Stromal cell of bone marrow (primary cell): ENCODE data around the gene CCDC78.

ENCODE experiments used
- DNase-seq: peaks from one replicate; pipeline ENCODE4 v3.0.0-alpha.2; 2012; ENCODE audit warnings: low read depth

The CCDC78 gene

GRCh38 chr16:726438-727290 is at the start of gene CCDC78, which contains the start of gene HAGHL:
Gene CCDC78, minus strand, starts transcription at chr16:726443. Its CDS starts 76 bp downstream, at chr16:726367.
Gene HAGHL, plus strand, starts transcription at chr16:727106. Its CDS starts 404 bp downstream, at chr16:727510.
- no peak for DNase-seq

DNA sequence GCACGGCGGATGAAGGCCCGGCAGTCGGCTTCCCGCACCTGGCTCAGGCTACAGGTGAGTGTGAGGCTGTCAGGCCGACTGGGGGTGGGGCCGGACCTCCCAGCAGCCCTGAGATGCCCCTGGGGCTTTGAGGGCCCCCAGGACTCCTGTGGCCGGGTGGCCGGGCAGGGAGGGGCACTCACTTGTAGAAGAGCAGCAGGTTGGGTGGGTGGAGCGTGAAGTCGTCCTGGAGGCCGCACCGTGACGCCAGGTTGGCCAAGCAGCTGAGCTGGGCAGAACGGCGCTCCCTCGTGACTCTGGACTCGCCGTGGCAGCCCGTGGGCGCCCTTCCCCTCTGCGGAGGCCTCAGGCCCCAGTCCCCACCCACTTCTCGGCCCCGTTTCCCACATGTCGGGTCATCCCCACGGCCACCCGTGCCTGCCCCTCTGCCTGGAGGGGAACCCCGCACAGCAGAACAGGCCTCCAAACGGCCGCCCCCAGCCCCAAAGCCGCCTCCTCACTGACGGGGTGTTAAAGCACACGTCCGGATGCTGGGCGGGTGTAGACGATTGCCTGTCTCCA is 49.1 kb upstream of the CCDC78 start:
- DNase-seq, result no peak

- no peak for DNase-seq
These were observed 48.1 kb upstream of the CCDC78 start for GRCh38 chr16:774086-775001.

DNA sequence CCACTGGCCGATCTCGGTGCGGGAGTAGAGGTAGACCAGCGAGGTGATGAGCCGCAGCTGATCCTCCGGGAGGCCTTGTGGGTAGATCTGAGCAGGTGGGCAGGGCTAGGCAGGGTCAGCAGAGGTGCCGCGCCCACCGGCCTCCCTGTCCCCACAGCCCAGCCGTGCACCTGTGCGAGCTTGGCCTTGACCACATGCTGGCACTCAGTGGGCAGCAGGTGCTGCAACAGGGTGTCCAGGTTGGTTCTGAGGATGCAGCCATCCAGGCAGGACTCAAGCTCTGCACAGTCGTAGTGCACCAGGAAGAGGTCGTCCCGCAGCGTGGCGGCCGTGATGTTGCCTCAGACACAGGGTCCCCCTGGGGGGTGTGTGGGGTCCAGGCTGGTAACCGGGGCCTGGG is 46.7 kb upstream of the CCDC78 start:
- no peak for DNase-seq

- DNase-seq, result no peak
These were observed 44.2 kb upstream of the CCDC78 start for GRCh38 chr16:770411-770810.

DNA sequence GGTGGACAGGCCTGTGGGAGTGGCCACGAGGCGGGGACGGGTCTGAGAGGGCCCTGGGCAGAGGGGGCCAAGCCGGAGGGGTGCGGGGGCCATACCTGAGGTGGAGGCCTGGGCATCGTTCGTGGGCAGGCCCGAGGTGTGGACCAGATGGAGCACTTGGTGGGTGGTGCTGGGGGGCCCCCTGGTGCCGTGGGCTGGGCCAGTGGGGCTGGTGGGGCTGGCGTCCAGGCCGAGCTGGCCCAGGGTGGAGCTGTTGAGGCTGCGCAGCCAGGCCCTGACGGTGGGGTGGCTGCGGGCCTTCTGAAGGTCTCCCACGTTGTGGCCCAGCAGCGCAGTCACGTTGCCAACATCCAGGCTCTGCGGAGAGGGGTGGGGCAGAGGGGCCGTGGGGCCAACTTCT is 43.7 kb upstream of the CCDC78 start:
- no peak for DNase-seq

DNA sequence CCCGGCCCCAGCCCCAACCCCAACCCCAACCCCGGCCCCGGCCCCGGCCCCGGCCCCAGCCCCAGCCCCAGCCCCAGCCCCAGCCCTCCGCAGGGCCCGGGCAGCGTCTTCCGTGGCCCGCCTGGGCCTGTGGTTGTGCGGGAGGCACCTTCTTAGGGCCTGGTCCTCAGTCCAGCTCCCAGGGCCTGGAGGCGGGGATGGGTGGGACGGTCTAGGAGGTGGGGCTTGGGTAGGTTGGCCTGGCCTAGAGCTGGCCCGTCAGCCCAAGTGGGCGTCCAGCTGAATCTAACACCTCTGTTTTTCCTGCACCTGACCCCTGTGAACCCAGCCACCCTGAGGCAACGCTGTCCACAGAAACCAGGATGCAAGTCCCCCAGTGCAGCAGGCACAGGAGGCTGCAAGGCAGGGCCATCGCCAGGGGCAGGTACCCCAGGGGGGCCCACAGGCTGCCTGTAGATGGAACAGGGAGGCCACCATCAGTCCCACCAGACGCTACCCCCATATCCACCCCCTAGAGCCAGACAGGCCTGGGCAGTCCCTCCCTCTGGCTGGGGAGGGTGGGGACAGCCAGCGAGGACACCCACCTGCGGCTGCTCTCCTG is 43.0 kb upstream of the CCDC78 start:
- no peak for DNase-seq

GRCh38 chr16:768428-768827 is 42.2 kb upstream of the CCDC78 start:
- no peak for DNase-seq

DNA sequence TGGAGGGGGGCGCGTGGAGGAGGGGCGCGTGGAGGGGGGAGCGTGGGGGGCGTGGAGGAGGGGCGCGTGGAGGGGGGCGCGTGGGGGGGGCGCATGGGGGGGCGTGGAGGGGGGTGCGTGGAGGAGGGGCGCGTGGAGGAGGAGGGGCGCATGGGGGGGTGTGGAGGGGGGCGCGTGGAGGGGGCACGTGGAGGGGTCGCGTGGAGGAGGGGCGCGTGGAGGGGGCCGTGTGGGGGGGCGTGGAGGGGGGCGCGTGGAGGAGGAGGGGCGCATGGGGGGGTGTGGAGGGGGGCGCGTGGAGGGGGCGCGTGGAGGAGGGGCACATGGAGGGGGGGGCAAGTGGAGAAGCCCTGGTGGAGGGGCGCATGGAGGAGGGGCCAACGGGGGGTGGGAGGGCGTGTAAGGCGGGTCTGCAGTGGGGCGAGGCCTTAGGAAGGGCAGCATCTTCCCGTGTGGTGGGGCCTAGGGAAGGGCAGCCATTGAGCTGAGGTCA is 41.5 kb upstream of the CCDC78 start:
- no peak for DNase-seq

DNA sequence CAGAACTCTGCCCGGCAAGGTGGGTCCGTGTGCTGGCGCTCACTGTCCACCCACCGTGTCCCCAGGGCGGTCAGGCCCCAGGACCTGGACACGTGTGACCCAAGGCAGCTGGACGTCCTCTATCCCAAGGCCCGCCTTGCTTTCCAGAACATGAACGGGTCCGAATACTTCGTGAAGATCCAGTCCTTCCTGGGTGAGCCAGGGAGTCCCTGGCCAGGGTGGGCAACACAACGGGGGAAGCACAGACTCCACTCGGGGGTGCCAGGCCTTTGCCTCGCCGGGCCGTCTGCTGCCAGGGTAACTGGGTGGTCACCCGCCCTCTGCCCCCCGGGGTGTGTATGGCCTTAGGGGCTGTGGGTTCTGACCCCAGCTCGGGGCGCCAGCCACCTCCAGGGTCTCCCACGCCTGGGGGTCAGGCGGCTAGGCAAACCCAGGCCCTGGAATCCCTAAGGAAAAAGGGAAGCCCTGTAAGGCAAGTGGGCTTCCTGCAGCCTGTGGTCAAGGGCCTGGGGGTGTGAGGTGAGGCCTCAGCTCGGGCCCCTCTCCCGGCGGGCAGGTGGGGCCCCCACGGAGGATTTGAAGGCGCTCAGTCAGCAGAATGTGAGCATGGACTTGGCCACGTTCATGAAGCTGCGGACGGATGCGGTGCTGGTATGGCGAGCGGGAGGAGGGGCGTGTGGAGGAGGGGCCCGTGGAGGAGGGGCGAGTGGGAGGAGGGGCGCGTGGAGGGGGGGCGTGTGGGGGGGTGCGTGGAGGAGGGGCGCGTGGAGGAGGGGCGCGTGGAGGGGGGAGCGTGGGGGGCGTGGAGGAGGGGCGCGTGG is 40.8 kb upstream of the CCDC78 start:
- DNase-seq, result no peak

- DNase-seq, result no peak
These were observed 40.0 kb upstream of the CCDC78 start for GRCh38 chr16:766008-766819.

DNA sequence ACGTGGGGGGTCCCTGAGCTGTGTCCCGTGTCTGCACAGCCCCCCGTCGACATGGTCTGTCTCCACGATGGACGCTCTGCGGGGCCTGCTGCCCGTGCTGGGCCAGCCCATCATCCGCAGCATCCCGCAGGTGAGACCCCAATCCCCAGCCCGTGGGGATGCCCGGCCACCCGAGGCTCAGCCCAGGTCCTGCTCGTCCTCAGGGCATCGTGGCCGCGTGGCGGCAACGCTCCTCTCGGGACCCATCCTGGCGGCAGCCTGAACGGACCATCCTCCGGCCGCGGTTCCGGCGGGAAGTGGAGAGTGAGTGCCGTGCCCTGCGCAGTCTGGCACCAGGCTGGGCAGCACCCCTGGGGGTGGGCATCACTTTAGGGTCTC is 39.2 kb upstream of the CCDC78 start:
- no peak for DNase-seq

DNA sequence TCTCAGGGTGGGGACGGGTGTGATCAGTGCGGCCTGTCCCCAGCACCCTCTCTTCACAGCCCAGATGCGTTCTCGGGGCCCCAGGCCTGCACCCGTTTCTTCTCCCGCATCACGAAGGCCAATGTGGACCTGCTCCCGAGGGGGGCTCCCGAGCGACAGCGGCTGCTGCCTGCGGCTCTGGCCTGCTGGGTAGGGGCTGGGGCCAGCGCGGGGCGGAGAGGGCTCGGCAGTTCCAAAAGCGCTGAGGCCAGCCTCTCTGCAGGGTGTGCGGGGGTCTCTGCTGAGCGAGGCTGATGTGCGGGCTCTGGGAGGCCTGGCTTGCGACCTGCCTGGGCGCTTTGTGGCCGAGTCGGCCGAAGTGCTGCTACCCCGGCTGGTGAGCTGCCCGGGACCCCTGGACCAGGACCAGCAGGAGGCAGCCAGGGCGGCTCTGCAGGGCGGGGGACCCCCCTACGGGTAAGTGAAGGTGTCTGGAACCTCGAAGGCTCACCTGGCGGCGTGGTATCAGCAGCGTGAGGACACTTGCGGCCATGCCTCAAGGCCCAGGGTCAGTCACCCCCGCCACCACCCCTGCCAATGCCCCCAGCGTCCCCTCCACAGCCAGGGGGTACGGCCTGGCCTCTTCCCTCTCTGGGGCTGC is 38.7 kb upstream of the CCDC78 start:
- DNase-seq, result no peak

GRCh38 chr16:764184-764750 is 38.0 kb upstream of the CCDC78 start:
- DNase-seq, result no peak

DNA sequence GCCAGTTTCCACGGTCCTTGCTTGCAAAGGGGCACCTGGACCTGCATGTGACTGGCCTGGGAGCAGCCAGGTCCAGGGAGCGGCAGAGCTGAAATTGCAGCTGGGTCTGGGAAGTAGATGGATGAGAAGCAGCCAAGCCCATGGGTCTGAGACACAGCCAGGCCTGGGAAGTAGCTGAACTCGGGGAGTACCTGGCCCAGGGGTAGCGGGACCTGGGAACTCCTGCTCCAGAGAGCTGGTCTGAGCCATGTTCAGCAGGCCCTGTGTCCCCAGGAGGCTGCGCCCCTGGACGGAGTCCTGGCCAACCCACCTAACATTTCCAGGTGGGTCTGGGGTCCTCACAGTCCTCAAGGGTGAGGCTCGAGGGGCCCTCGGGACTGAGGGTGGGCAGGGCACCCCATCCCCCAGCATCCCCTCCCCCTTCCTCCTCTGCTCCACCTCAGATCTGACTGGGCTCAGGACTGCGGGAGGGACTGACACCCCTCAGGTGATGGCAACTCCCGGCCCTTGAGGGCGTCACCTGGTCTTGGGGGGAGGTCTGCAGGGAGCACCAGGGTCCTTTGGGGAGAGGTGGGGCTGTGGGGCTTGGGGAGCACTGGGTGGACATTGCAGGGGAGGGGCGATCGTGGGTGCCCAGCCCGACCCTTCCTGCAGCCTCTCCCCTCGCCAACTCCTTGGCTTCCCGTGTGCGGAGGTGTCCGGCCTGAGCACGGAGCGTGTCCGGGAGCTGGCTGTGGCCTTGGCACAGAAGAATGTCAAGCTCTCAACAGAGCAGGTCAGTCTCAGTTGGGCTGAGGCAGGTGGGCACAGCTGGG is 37.3 kb upstream of the CCDC78 start:
- DNase-seq, result no peak

- DNase-seq, result no peak
These were observed 36.5 kb upstream of the CCDC78 start for GRCh38 chr16:762595-763268.

- DNase-seq, result no peak
These were observed 35.6 kb upstream of the CCDC78 start for GRCh38 chr16:761625-762513.
